PC-9 (cell line): ENCODE data around the gene GPR32.

Experiments used
- EZH2 ChIP-seq: fragments of 200-600 bp; sonication (generic); IDR thresholded peaks from 2 replicates; pipeline ENCODE4 v1.8.0; 2017; ENCODE audit warnings: antibody characterized with exemption, low read depth
- TF ChIP-seq, protein P1 (sequence below): fragments of 200-600 bp; sonication (generic); conservative IDR thresholded peaks from 2 replicates; pipeline ENCODE4 v1.6.1; 2017; ENCODE audit warnings: mixed run types, antibody characterized with exemption, mild to moderate bottlenecking, moderate library complexity

- TF ChIP-seq EZH2: no peak
- TF ChIP-seq, protein P1, sequence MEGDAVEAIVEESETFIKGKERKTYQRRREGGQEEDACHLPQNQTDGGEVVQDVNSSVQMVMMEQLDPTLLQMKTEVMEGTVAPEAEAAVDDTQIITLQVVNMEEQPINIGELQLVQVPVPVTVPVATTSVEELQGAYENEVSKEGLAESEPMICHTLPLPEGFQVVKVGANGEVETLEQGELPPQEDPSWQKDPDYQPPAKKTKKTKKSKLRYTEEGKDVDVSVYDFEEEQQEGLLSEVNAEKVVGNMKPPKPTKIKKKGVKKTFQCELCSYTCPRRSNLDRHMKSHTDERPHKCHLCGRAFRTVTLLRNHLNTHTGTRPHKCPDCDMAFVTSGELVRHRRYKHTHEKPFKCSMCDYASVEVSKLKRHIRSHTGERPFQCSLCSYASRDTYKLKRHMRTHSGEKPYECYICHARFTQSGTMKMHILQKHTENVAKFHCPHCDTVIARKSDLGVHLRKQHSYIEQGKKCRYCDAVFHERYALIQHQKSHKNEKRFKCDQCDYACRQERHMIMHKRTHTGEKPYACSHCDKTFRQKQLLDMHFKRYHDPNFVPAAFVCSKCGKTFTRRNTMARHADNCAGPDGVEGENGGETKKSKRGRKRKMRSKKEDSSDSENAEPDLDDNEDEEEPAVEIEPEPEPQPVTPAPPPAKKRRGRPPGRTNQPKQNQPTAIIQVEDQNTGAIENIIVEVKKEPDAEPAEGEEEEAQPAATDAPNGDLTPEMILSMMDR: no peak
Measured at GRCh38 chr19:50819636-50820035, 49.4 kb downstream of the GPR32 start.
